Neural cell (in vitro differentiated cells): ENCODE measurements around the gene VCP. TPM values are rescaled to one million over a fixed set of nuclear protein-coding genes. Genes with fewer than 3 reads are reported as not detected.

Experiments used
- H2AFZ ChIP-seq: fragments of 200-600, 300-800 bp; sonication (generic), shearing (Covaris generic); 2 replicates; pipeline ENCODE4 v1.6.0; 2014; ENCODE audit warnings: low read depth, mild to moderate bottlenecking, antibody characterized with exemption, low read length, moderate library complexity
- H3F3A ChIP-seq: fragments of 200-600 bp; shearing (Covaris generic); 2 replicates; pipeline ENCODE4 v1.6.1; 2016; ENCODE audit warnings: mild to moderate bottlenecking, moderate library complexity, mixed read lengths, antibody characterized with exemption, low read length; ENCODE audit not compliant: insufficient read depth, poor library complexity, severe bottlenecking
- H3K27ac ChIP-seq: fragments of 200-600, 300-800 bp; sonication (generic), shearing (Covaris generic); 2 replicates; pipeline ENCODE4 v1.5.1; 2014; ENCODE audit warnings: mild to moderate bottlenecking, low read length, moderate library complexity
- H3K27me3 ChIP-seq: fragments of 300-800, 200-600 bp; sonication (generic), shearing (Covaris generic); 2 replicates; pipeline ENCODE4 v1.6.0; 2014; ENCODE audit warnings: mild to moderate bottlenecking, low read depth, low read length, moderate library complexity; ENCODE audit not compliant: insufficient read depth
- H3K36me3 ChIP-seq: fragments of 300-800, 200-600 bp; sonication (generic), shearing (Covaris generic); 2 replicates; pipeline ENCODE4 v1.5.1; 2014; ENCODE audit warnings: mild to moderate bottlenecking, antibody characterized with exemption, low read length, moderate library complexity; ENCODE audit not compliant: insufficient read depth
- H3K4me2 ChIP-seq: fragments of 300-800, 200-600 bp; sonication (generic), shearing (Covaris generic); 2 replicates; pipeline ENCODE4 v1.6.0; 2014; ENCODE audit warnings: mild to moderate bottlenecking, low read length
- H3K4me3 ChIP-seq: fragments of 300-800, 200-600 bp; sonication (generic), shearing (Covaris generic); 2 replicates; pipeline ENCODE4 v1.5.1; 2014; ENCODE audit warnings: mild to moderate bottlenecking, low read length, moderate library complexity
- H3K79me2 ChIP-seq: fragments of 200-600 bp; shearing (Covaris generic); replicated peaks from 2 replicates; pipeline ENCODE4 v1.6.0; 2014; ENCODE audit warnings: mild to moderate bottlenecking, low read length, moderate library complexity; ENCODE audit not compliant: insufficient read depth
- H3K9ac ChIP-seq: fragments of 300-800, 200-600 bp; sonication (generic), shearing (Covaris generic); 2 replicates; pipeline ENCODE4 v1.6.1; 2016; ENCODE audit warnings: mild to moderate bottlenecking, low read length, mixed read lengths
- H3K9me2 ChIP-seq: fragments of 200-600 bp; shearing (Covaris generic); 2 replicates; pipeline ENCODE4 v1.6.1; 2016; ENCODE audit warnings: mild to moderate bottlenecking, low read length, mixed read lengths; ENCODE audit not compliant: insufficient read depth
- H3K9me3 ChIP-seq: fragments of 200-600, 300-800 bp; sonication (generic), shearing (Covaris generic); 2 replicates; pipeline ENCODE4 v1.6.1; 2016; ENCODE audit warnings: mild to moderate bottlenecking, mixed run types, low read length, moderate library complexity, mixed read lengths
- H4K20me1 ChIP-seq: fragments of 200-600 bp; shearing (Covaris generic); 2 replicates; pipeline ENCODE4 v1.6.1; 2016; ENCODE audit warnings: mild to moderate bottlenecking, mixed run types; ENCODE audit not compliant: insufficient read depth
- CTCF ChIP-seq: fragments of 450-650 bp; IDR thresholded peaks from 2 replicates; pipeline ENCODE4 v1.5.1; 2014; ENCODE audit warnings: antibody characterized with exemption, mild to moderate bottlenecking, moderate library complexity; ENCODE audit not compliant: poor library complexity, severe bottlenecking
- EP300 ChIP-seq: fragments of 450-650 bp; conservative IDR thresholded peaks from 2 replicates; pipeline ENCODE4 v1.6.1; 2014; ENCODE audit warnings: antibody characterized with exemption, mild to moderate bottlenecking, moderate library complexity; ENCODE audit not compliant: poor library complexity, severe bottlenecking
- EZH2 ChIP-seq: fragments of 200-600, 300-800 bp; shearing (Covaris generic), sonication (generic); IDR thresholded peaks from 2 replicates; pipeline ENCODE4 v1.6.1; 2014; ENCODE audit warnings: antibody characterized with exemption, low read length, borderline replicate concordance, mild to moderate bottlenecking; ENCODE audit not compliant: insufficient read depth, poor library complexity, severe bottlenecking
- MXI1 ChIP-seq: fragments of 450-650 bp; conservative IDR thresholded peaks from 2 replicates; pipeline ENCODE4 v1.6.1; 2014; ENCODE audit warnings: antibody characterized with exemption, mild to moderate bottlenecking; ENCODE audit not compliant: poor library complexity, severe bottlenecking
- POLR2AphosphoS5 ChIP-seq: IDR thresholded peaks from 2 replicates; pipeline ENCODE4 v1.6.1; 2012
- RAD21 ChIP-seq: fragments of 450-650 bp; conservative IDR thresholded peaks from 2 replicates; pipeline ENCODE4 v1.6.1; 2014; ENCODE audit warnings: antibody characterized with exemption, mild to moderate bottlenecking, moderate library complexity
- SMC3 ChIP-seq: fragments of 450-650 bp; conservative IDR thresholded peaks from 2 replicates; pipeline ENCODE4 v1.6.1; 2014; ENCODE audit warnings: antibody characterized with exemption, mild to moderate bottlenecking, moderate library complexity; ENCODE audit not compliant: poor library complexity
- TAF1 ChIP-seq: IDR thresholded peaks from 2 replicates; pipeline ENCODE4 v1.6.1; 2012; ENCODE audit warnings: low read depth
- polyA plus RNA-seq: library from polyadenylated mRNA; depleted of rRNA; stranded (reverse); fragments of >200 nt; gene quantifications from 2 replicates; pipeline ENCODE4 v1.2.3, GENCODE V29; 2014
- TF ChIP-seq, protein P1 (sequence below): IDR thresholded peaks from 2 replicates; pipeline ENCODE4 v1.6.1; 2012; ENCODE audit warnings: borderline replicate concordance

The VCP gene
- polyA plus RNA-seq, 1 donor from 2014 or later: 139 TPM

- TF ChIP-seq, protein P1, sequence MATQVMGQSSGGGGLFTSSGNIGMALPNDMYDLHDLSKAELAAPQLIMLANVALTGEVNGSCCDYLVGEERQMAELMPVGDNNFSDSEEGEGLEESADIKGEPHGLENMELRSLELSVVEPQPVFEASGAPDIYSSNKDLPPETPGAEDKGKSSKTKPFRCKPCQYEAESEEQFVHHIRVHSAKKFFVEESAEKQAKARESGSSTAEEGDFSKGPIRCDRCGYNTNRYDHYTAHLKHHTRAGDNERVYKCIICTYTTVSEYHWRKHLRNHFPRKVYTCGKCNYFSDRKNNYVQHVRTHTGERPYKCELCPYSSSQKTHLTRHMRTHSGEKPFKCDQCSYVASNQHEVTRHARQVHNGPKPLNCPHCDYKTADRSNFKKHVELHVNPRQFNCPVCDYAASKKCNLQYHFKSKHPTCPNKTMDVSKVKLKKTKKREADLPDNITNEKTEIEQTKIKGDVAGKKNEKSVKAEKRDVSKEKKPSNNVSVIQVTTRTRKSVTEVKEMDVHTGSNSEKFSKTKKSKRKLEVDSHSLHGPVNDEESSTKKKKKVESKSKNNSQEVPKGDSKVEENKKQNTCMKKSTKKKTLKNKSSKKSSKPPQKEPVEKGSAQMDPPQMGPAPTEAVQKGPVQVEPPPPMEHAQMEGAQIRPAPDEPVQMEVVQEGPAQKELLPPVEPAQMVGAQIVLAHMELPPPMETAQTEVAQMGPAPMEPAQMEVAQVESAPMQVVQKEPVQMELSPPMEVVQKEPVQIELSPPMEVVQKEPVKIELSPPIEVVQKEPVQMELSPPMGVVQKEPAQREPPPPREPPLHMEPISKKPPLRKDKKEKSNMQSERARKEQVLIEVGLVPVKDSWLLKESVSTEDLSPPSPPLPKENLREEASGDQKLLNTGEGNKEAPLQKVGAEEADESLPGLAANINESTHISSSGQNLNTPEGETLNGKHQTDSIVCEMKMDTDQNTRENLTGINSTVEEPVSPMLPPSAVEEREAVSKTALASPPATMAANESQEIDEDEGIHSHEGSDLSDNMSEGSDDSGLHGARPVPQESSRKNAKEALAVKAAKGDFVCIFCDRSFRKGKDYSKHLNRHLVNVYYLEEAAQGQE: no peak
- no peak for TF ChIP-seq POLR2AphosphoS5
- TF ChIP-seq EP300: no peak
- no peak for TF ChIP-seq SMC3
- TF ChIP-seq CTCF: no peak
- no peak for TF ChIP-seq RAD21
- TF ChIP-seq TAF1: no peak
- TF ChIP-seq EZH2: no peak
- no peak for TF ChIP-seq MXI1
- Histone ChIP-seq H3K9ac (no peak overlapping the region), H3K27me3 (no peaks in the 10 kb centered on the region), H3K9me2 (no peaks in the 10 kb centered on the region), H3K27ac (no peak overlapping the region), H3F3A (no peaks in the 10 kb centered on the region), H3K79me2 (no peaks in the 10 kb centered on the region), H3K9me3 (no peaks in the 10 kb centered on the region), H3K36me3 (no peaks in the 10 kb centered on the region), H3K4me2 (no peak overlapping the region), H3K4me3 (no peak overlapping the region), H4K20me1 (no peaks in the 10 kb centered on the region), H2AFZ (no peak overlapping the region)
Measured at GRCh38 chr9:35091536-35091935, 19.1 kb upstream of the VCP start.

DNA sequence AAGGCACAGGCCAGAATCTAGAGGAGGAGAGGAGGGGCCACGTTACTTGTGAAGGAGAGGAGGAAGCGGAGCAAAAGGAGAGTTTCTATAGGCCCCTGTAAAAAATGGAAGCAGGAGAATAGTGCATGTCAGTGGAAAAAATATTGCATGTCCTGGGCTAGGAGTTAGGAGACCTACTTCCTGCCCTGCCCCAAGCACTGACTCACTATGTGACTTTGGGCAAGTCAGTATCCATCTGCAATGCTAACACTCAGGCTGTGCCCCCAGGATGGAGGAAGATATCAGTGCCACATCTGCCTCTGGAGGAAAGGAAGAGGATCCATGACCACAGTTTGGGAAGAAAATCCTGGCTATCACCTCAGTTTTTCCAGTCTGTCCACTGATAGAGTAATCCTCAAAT is 17.0 kb upstream of the VCP start:
- H3K79me2 ChIP-seq: no peaks in the 10 kb centered on the region

More for the DNA sequence above, 17.0 kb upstream of the VCP start:
- no peaks in the 10 kb centered on the region for H3K9me3 ChIP-seq
- TF ChIP-seq TAF1 (no peak), EZH2 (no peak), SMC3 (no peak)
- TF ChIP-seq, protein P1: no peak
- H3K27me3 ChIP-seq: no peaks in the 10 kb centered on the region
- H3K4me3 ChIP-seq: no peak overlapping the region
- H3K27ac ChIP-seq: no peak overlapping the region
- no peaks in the 10 kb centered on the region for H3F3A ChIP-seq
- no peaks in the 10 kb centered on the region for H3K36me3 ChIP-seq
- H3K4me2 ChIP-seq: no peak overlapping the region
- no peaks in the 10 kb centered on the region for H4K20me1 ChIP-seq
- no peak overlapping the region for H2AFZ ChIP-seq
- no peak overlapping the region for H3K9ac ChIP-seq
- no peaks in the 10 kb centered on the region for H3K9me2 ChIP-seq
